GM10248 (cell line): ENCODE data around the gene IHH.

Experiments used
- CTCF ChIA-PET: fragments of 300-600 bp; sonication (Branson Sonifier 250); formaldehyde crosslinking; extraction: SDS; loops from one replicate; lab custom pipeline; 2021; ENCODE audit warnings: antibody characterized with exemption; lab: Yijun Ruan, JAX
- POLR2A ChIA-PET: fragments of 350-650 bp; sonication (Branson Sonifier 250); formaldehyde crosslinking; extraction: SDS; loops from one replicate; lab custom pipeline; 2020; ENCODE audit warnings: antibody characterized with exemption; lab: Yijun Ruan, JAX
- DNase-seq: peaks from one replicate; pipeline ENCODE4 v3.0.0; 2012; ENCODE audit errors: extremely low spot score
- CTCF ChIP-seq: IDR thresholded peaks from 2 replicates; pipeline ENCODE4 v1.5.1; 2012; ENCODE audit warnings: mild to moderate bottlenecking, low read depth; ENCODE audit errors: extremely low read depth, missing control alignments, control extremely low read depth

IHH gene

GRCh38 chr2:219099329-219099728, 38.6 kb upstream of the IHH start:
- no peak for TF ChIP-seq CTCF
- DNase-seq = no peak
- CTCF ChIA-PET = interaction anchor here (0.8 to 1.7 kb wide), 8 partner anchors 18 to 119 kb away, joined by 3 to 6 read pairs (median 3); no protein-coding TSS in a partner anchor
- POLR2A ChIA-PET = no interaction called here

- ChIA-PET CTCF (interaction anchor here (1.0 to 2.7 kb wide), 7 partner anchors 8 to 49 kb away, joined by 3 to 17 read pairs (median 6); no protein-coding TSS in a partner anchor), POLR2A (no interaction called here)
- TF ChIP-seq CTCF = no peak
- no peak for DNase-seq
Measured at GRCh38 chr2:219095406-219095935, 34.8 kb upstream of the IHH start.

- ChIA-PET CTCF (interaction anchor here (0.8 to 2.0 kb wide), 5 partner anchors 9 to 65 kb away, joined by 3 to 17 read pairs (median 3); no protein-coding TSS in a partner anchor), POLR2A (no interaction called here)
- TF ChIP-seq CTCF = no peak
- no peak for DNase-seq
Measured at GRCh38 chr2:219094171-219094570, 33.5 kb upstream of the IHH start.

- CTCF ChIA-PET = interaction anchor here (1.5 to 4.8 kb wide), 6 partner anchors 8 to 61 kb away, joined by 4 to 31 read pairs (median 9); no protein-coding TSS in a partner anchor
Measured at GRCh38 chr2:219090436-219091299, 29.9 kb upstream of the IHH start.

GRCh38 chr2:219089330-219089729, 28.6 kb upstream of the IHH start:
- ChIA-PET POLR2A (no interaction called here), CTCF (interaction anchor here (1.1 to 4.8 kb wide), 3 partner anchors 14 to 31 kb away, joined by 3 to 31 read pairs (median 24); no protein-coding TSS in a partner anchor)
- DNase-seq = no peak
- no peak for TF ChIP-seq CTCF

More at GRCh38 chr2:219090436-219091299, 29.9 kb upstream of the IHH start:
- no peak for TF ChIP-seq CTCF
- POLR2A ChIA-PET = no interaction called here
- DNase-seq = no peak

- CTCF ChIA-PET = interaction anchor here (0.9 to 2.5 kb wide), 8 partner anchors 12 to 64 kb away, joined by 3 to 18 read pairs (median 6); no protein-coding TSS in a partner anchor
- no peak for TF ChIP-seq CTCF
- POLR2A ChIA-PET = no interaction called here
- no peak for DNase-seq
Measured at GRCh38 chr2:219087848-219088247, 27.1 kb upstream of the IHH start.
